ENCODE results near the gene NLRP4.

Gene NLRP4

GRCh38 chr19:55836340-55836739, at the start of gene NLRP4:
NLRP4 (plus strand) TSS chr19:55836540; CDS start chr19:55852081, 15,541 bp downstream.
- no peak for DNase-seq

- no peak for DNase-seq
Observed at GRCh38 chr19:55795021-55795420, 41.3 kb upstream of the NLRP4 start.

GRCh38 chr19:55801416-55801815, 34.9 kb upstream of the NLRP4 start:
- DNase-seq, result no peak

- no peak for DNase-seq
Observed at GRCh38 chr19:55802281-55802680, 34.1 kb upstream of the NLRP4 start.

- peak; percentile 44 for DNase-seq
Observed at GRCh38 chr19:55809381-55810058, 26.8 kb upstream of the NLRP4 start.

GRCh38 chr19:55811340-55811739, 25.0 kb upstream of the NLRP4 start:
- no peak for DNase-seq

- DNase-seq, result no peak
Observed at GRCh38 chr19:55812449-55812848, 23.9 kb upstream of the NLRP4 start.

- DNase-seq, result no peak
Observed at GRCh38 chr19:55813906-55814305, 22.4 kb upstream of the NLRP4 start.

GRCh38 chr19:55820037-55820436, 16.3 kb upstream of the NLRP4 start:
- no peak for DNase-seq

GRCh38 chr19:55830656-55831055, 5.7 kb upstream of the NLRP4 start:
- DNase-seq, result no peak

- DNase-seq, result no peak
Observed at GRCh38 chr19:55831846-55832245, 4.5 kb upstream of the NLRP4 start, which contains the start of gene NLRP11. NLRP11 (minus strand) TSS chr19:55831999; CDS start chr19:55818174, 13,825 bp downstream.

- DNase-seq, result no peak
Observed at GRCh38 chr19:55832676-55833075, 3.7 kb upstream of the NLRP4 start.

GRCh38 chr19:55838251-55838650, 1.9 kb downstream of the NLRP4 start:
- DNase-seq, result no peak

- no peak for DNase-seq
Observed at GRCh38 chr19:55838906-55839305, 2.6 kb downstream of the NLRP4 start.

- DNase-seq, result no peak
Observed at GRCh38 chr19:55855160-55855559, 18.8 kb downstream of the NLRP4 start.

- peak; percentile 10 for DNase-seq
Observed at GRCh38 chr19:55857149-55857548, 20.8 kb downstream of the NLRP4 start.

GRCh38 chr19:55857974-55858373, 21.6 kb downstream of the NLRP4 start:
- DNase-seq, result no peak

GRCh38 chr19:55858401-55858800, 22.1 kb downstream of the NLRP4 start:
- DNase-seq, result no peak

GRCh38 chr19:55858969-55859368, 22.6 kb downstream of the NLRP4 start:
- no peak for DNase-seq

- no peak for DNase-seq
Observed at GRCh38 chr19:55866521-55866920, 30.2 kb downstream of the NLRP4 start.

GRCh38 chr19:55867101-55867500, 30.8 kb downstream of the NLRP4 start:
- no peak for DNase-seq

- no peak for DNase-seq
Observed at GRCh38 chr19:55870736-55871135, 34.4 kb downstream of the NLRP4 start.

GRCh38 chr19:55877211-55877610, 40.9 kb downstream of the NLRP4 start:
- DNase-seq, result no peak

- DNase-seq, result no peak
Observed at GRCh38 chr19:55882626-55883025, 46.3 kb downstream of the NLRP4 start.

GRCh38 chr19:55898911-55899310, 62.6 kb downstream of the NLRP4 start:
- DNase-seq, result no peak

All from CD4-positive, alpha-beta T cell treated with Interferon gamma for 1 hour (primary cell).